Vein endothelial cell (primary cell): ENCODE measurements around the gene ITGA6. TPM values are rescaled to one million over a fixed set of nuclear protein-coding genes. Genes with fewer than 3 reads are reported as not detected.

Source experiments
- total RNA-seq: library from RNA; depleted of rRNA; stranded (reverse); fragments of >200 nt; gene quantifications from 2 replicates; pipeline ENCODE4 v1.2.3, GENCODE V29; 2012

Gene ITGA6
- 218 and 445 TPM in 2 replicates for total RNA-seq

GRCh38 chr2:172427256-172427989, at the start of gene ITGA6:
ITGA6 (plus strand) TSS chr2:172427586.

Other genes starting within 250 kb of the ITGA6 start
- 13.1 and 15.6 TPM in 2 replicates for gene PDK1, start 128.5 kb downstream of the ITGA6 start, total RNA-seq